Measurements from ENCODE around the gene IFT74.
"Not testable (repeated sequence)": the region's sequence is repeated elsewhere in the genome, so short reads cannot be mapped to it uniquely, and the experiment has no call there.

The IFT74 gene

GRCh38 chr9:27086818-27087680, 130.8 kb downstream of the IFT74 start:
- CTCF ChIA-PET = no interaction called here
- TF ChIP-seq BHLHE40 (IDR thresholded peaks at IDR 0.05; ENCODE audit: borderline replicate concordance) (no peak), ZNF384 (IDR thresholded peaks at IDR 0.05) (no peak), ARNT (IDR thresholded peaks at IDR 0.05) (no peak), SUZ12 (IDR thresholded peaks at IDR 0.05) (no peak), ELF4 (IDR thresholded peaks at IDR 0.05) (no peak), L3MBTL2 (conservative IDR thresholded peaks at IDR 0.05) (no peak), HDGF (IDR thresholded peaks at IDR 0.05; ENCODE audit: borderline replicate concordance) (no peak), FOXK2 (IDR thresholded peaks at IDR 0.05) (no peak), NFRKB (IDR thresholded peaks at IDR 0.05) (no peak), FOXM1 (IDR thresholded peaks at IDR 0.05; ENCODE audit: borderline replicate concordance) (no peak), CTBP1 (IDR thresholded peaks at IDR 0.05; ENCODE audit: borderline replicate concordance) (no peak), SP1 (IDR thresholded peaks at IDR 0.05) (no peak), TARDBP (IDR thresholded peaks at IDR 0.05) (no peak), PKNOX1 (IDR thresholded peaks at IDR 0.05) (no peak)
- no peak for DNase-seq (ENCODE audit: extremely low spot score)
- POLR2A ChIA-PET = no interaction called here

- no peak for DNase-seq (ENCODE audit: extremely low spot score)
- no peak for TF ChIP-seq BHLHE40 (IDR thresholded peaks at IDR 0.05; ENCODE audit: borderline replicate concordance)
- no peak for TF ChIP-seq CTBP1 (IDR thresholded peaks at IDR 0.05; ENCODE audit: borderline replicate concordance)
- no peak for TF ChIP-seq FOXK2 (IDR thresholded peaks at IDR 0.05)
- no peak for TF ChIP-seq PKNOX1 (IDR thresholded peaks at IDR 0.05)
- no peak for TF ChIP-seq LEF1 (IDR thresholded peaks at IDR 0.05; ENCODE audit: borderline replicate concordance)
- TF ChIP-seq SUZ12 (IDR thresholded peaks at IDR 0.05) = no peak
- no peak for TF ChIP-seq L3MBTL2 (conservative IDR thresholded peaks at IDR 0.05)
- POLR2A ChIA-PET = no interaction called here
- CTCF ChIA-PET = no interaction called here
These were observed 132.8 kb downstream of the IFT74 start for GRCh38 chr9:27088981-27089380.

GRCh38 chr9:27089706-27090105, 133.5 kb downstream of the IFT74 start:
- no peak for DNase-seq (ENCODE audit: extremely low spot score)
- TF ChIP-seq BHLHE40 (IDR thresholded peaks at IDR 0.05; ENCODE audit: borderline replicate concordance) (no peak), SUZ12 (IDR thresholded peaks at IDR 0.05) (no peak), LEF1 (IDR thresholded peaks at IDR 0.05; ENCODE audit: borderline replicate concordance) (no peak), HDGF (IDR thresholded peaks at IDR 0.05; ENCODE audit: borderline replicate concordance) (no peak), SP1 (IDR thresholded peaks at IDR 0.05) (no peak), FOXM1 (IDR thresholded peaks at IDR 0.05; ENCODE audit: borderline replicate concordance) (no peak), ELF4 (IDR thresholded peaks at IDR 0.05) (no peak), NFRKB (IDR thresholded peaks at IDR 0.05) (no peak), ZNF384 (IDR thresholded peaks at IDR 0.05) (no peak), L3MBTL2 (conservative IDR thresholded peaks at IDR 0.05) (no peak), CTBP1 (IDR thresholded peaks at IDR 0.05; ENCODE audit: borderline replicate concordance) (no peak), FOXK2 (IDR thresholded peaks at IDR 0.05) (no peak), PKNOX1 (IDR thresholded peaks at IDR 0.05) (no peak), FOXA1 (IDR thresholded peaks at IDR 0.05) (no peak), TARDBP (IDR thresholded peaks at IDR 0.05) (no peak), ARNT (IDR thresholded peaks at IDR 0.05) (no peak)
- ChIA-PET POLR2A (no interaction called here), CTCF (interaction anchor here (0.7 kb wide), 1 partner anchor 117 kb away, joined by 3 read pairs; no protein-coding TSS in a partner anchor)

GRCh38 chr9:27090231-27090630, 134.0 kb downstream of the IFT74 start:
- ChIA-PET CTCF (interaction anchor here (0.7 kb wide), 1 partner anchor 116 kb away, joined by 3 read pairs; no protein-coding TSS in a partner anchor), POLR2A (no interaction called here)
- TF ChIP-seq ZNF384 (IDR thresholded peaks at IDR 0.05) (no peak), CTBP1 (IDR thresholded peaks at IDR 0.05; ENCODE audit: borderline replicate concordance) (no peak), ELF4 (IDR thresholded peaks at IDR 0.05) (no peak), FOXM1 (IDR thresholded peaks at IDR 0.05; ENCODE audit: borderline replicate concordance) (no peak), HDGF (IDR thresholded peaks at IDR 0.05; ENCODE audit: borderline replicate concordance) (no peak), SUZ12 (IDR thresholded peaks at IDR 0.05) (no peak), L3MBTL2 (conservative IDR thresholded peaks at IDR 0.05) (no peak), FOXK2 (IDR thresholded peaks at IDR 0.05) (no peak), SP1 (IDR thresholded peaks at IDR 0.05) (no peak), BHLHE40 (IDR thresholded peaks at IDR 0.05; ENCODE audit: borderline replicate concordance) (no peak), ARNT (IDR thresholded peaks at IDR 0.05) (no peak), NFRKB (IDR thresholded peaks at IDR 0.05) (no peak), FOXA1 (IDR thresholded peaks at IDR 0.05) (no peak), TARDBP (IDR thresholded peaks at IDR 0.05) (no peak), PKNOX1 (IDR thresholded peaks at IDR 0.05) (no peak), LEF1 (IDR thresholded peaks at IDR 0.05; ENCODE audit: borderline replicate concordance) (no peak)
- DNase-seq (ENCODE audit: extremely low spot score) = no peak

GRCh38 chr9:27090711-27091110, 134.5 kb downstream of the IFT74 start:
- no peak for TF ChIP-seq SUZ12 (IDR thresholded peaks at IDR 0.05)
- TF ChIP-seq LEF1 (IDR thresholded peaks at IDR 0.05; ENCODE audit: borderline replicate concordance) = no peak
- no peak for TF ChIP-seq ELF4 (IDR thresholded peaks at IDR 0.05)
- no peak for TF ChIP-seq CTBP1 (IDR thresholded peaks at IDR 0.05; ENCODE audit: borderline replicate concordance)
- TF ChIP-seq HDGF (IDR thresholded peaks at IDR 0.05; ENCODE audit: borderline replicate concordance) = no peak
- no peak for TF ChIP-seq FOXA1 (IDR thresholded peaks at IDR 0.05)
- no peak for TF ChIP-seq ZNF384 (IDR thresholded peaks at IDR 0.05)
- TF ChIP-seq FOXM1 (IDR thresholded peaks at IDR 0.05; ENCODE audit: borderline replicate concordance) = no peak
- TF ChIP-seq FOXK2 (IDR thresholded peaks at IDR 0.05) = no peak
- no peak for TF ChIP-seq SP1 (IDR thresholded peaks at IDR 0.05)
- no peak for TF ChIP-seq NFRKB (IDR thresholded peaks at IDR 0.05)
- no peak for TF ChIP-seq TARDBP (IDR thresholded peaks at IDR 0.05)
- TF ChIP-seq BHLHE40 (IDR thresholded peaks at IDR 0.05; ENCODE audit: borderline replicate concordance) = no peak
- no peak for TF ChIP-seq PKNOX1 (IDR thresholded peaks at IDR 0.05)
- no peak for TF ChIP-seq L3MBTL2 (conservative IDR thresholded peaks at IDR 0.05)
- TF ChIP-seq ARNT (IDR thresholded peaks at IDR 0.05) = no peak
- ChIA-PET CTCF (no interaction called here), POLR2A (no interaction called here)
- DNase-seq (ENCODE audit: extremely low spot score) = no peak

GRCh38 chr9:27092496-27092895, 136.3 kb downstream of the IFT74 start:
- POLR2A ChIA-PET; DNase-seq (ENCODE audit: extremely low spot score); CTCF ChIA-PET: not testable (repeated sequence)

GRCh38 chr9:27093384-27094067, 137.3 kb downstream of the IFT74 start:
- CTCF ChIA-PET; DNase-seq (ENCODE audit: extremely low spot score); POLR2A ChIA-PET: not testable (repeated sequence)

Data from HEK293T (cell line).